Hepatocyte (in vitro differentiated cells): ENCODE data around the gene NEDD4L. TPM values are rescaled to one million over a fixed set of nuclear protein-coding genes. Genes with fewer than 3 reads are reported as not detected.

ENCODE experiments used
- DNase-seq: peaks from one replicate; pipeline ENCODE4 v3.0.0-alpha.2; 2016; ENCODE audit warnings: low spot score
- H2AFZ ChIP-seq: fragments of 200-600 bp; sonication (generic); 2 replicates; pipeline ENCODE4 v1.6.0; 2016; ENCODE audit warnings: antibody characterized with exemption, mild to moderate bottlenecking
- H3K27ac ChIP-seq: fragments of 200-600 bp; sonication (generic); 2 replicates; pipeline ENCODE4 v1.5.1; 2016; ENCODE audit warnings: mild to moderate bottlenecking
- H3K27me3 ChIP-seq: fragments of 200-600 bp; sonication (generic); 2 replicates; pipeline ENCODE4 v1.6.1; 2016
- H3K36me3 ChIP-seq: fragments of 200-600 bp; sonication (generic); replicated peaks from 2 replicates; pipeline ENCODE4 v1.5.1; 2016; ENCODE audit warnings: low read depth; ENCODE audit not compliant: insufficient read depth
- H3K4me1 ChIP-seq: fragments of 200-600 bp; sonication (generic); 2 replicates; pipeline ENCODE4 v1.5.1; 2016; ENCODE audit warnings: mild to moderate bottlenecking, moderate library complexity; ENCODE audit not compliant: insufficient read depth
- H3K4me2 ChIP-seq: fragments of 200-600 bp; sonication (generic); 2 replicates; pipeline ENCODE4 v1.6.0; 2016
- H3K4me3 ChIP-seq: fragments of 200-600 bp; sonication (generic); 2 replicates; pipeline ENCODE4 v1.5.1; 2016; ENCODE audit warnings: mild to moderate bottlenecking
- H3K79me2 ChIP-seq: fragments of 200-600 bp; sonication (generic); 2 replicates; pipeline ENCODE4 v1.6.0; 2017; ENCODE audit warnings: mild to moderate bottlenecking
- H3K9me2 ChIP-seq: fragments of 200-600 bp; sonication (generic); replicated peaks from 2 replicates; pipeline ENCODE4 v1.6.0; 2017; ENCODE audit warnings: mild to moderate bottlenecking; ENCODE audit not compliant: insufficient read depth
- H3K9me3 ChIP-seq: fragments of 200-600 bp; sonication (generic); 2 replicates; pipeline ENCODE4 v1.5.1; 2016; ENCODE audit warnings: low read depth, mild to moderate bottlenecking
- H4K20me1 ChIP-seq: fragments of 200-600 bp; sonication (generic); 2 replicates; pipeline ENCODE4 v1.6.0; 2016; ENCODE audit warnings: mild to moderate bottlenecking; ENCODE audit not compliant: insufficient read depth, poor library complexity, severe bottlenecking
- EZH2 ChIP-seq: fragments of 200-600 bp; sonication (generic); IDR thresholded peaks from 2 replicates; pipeline ENCODE4 v1.6.1; 2016; ENCODE audit warnings: antibody characterized with exemption, mild to moderate bottlenecking, borderline replicate concordance
- EZH2phosphoT487 ChIP-seq: fragments of 200-600 bp; sonication (generic); IDR thresholded peaks from one replicate; pipeline ENCODE4 v1.6.1; 2018; ENCODE audit warnings: antibody characterized with exemption, mild to moderate bottlenecking, low read depth, moderate library complexity; ENCODE audit not compliant: unreplicated experiment, severe bottlenecking
- WGBS: methylation state at CpG from one replicate; pipeline ENCODE4 v1.1.6; 2016; ENCODE audit warnings: low lambda C conversion rate; ENCODE audit errors: missing lambda C conversion rate; 5-methylcytosine and 5-hydroxymethylcytosine counted together
- polyA plus RNA-seq: library from polyadenylated mRNA; unstranded; fragments of >200 nt; fragmentation: Nextera tagmentation; extraction: Ambion mirVana; gene quantifications from 2 replicates; pipeline ENCODE4 v1.2.1, GENCODE V29; 2016
- total RNA-seq: library from RNA; depleted of rRNA; stranded (reverse); fragments of >200 nt; gene quantifications from 2 replicates; pipeline ENCODE4 v1.2.3, GENCODE V29; 2014
- TF ChIP-seq, protein P1 (sequence below): fragments of 200-600 bp; sonication (generic); IDR thresholded peaks from 2 replicates; pipeline ENCODE4 v1.5.1; 2016; ENCODE audit warnings: antibody characterized with exemption, mild to moderate bottlenecking; ENCODE audit not compliant: poor library complexity

NEDD4L gene
- total and polyA plus RNA-seq, 2 experiments from 2014 or later, result 104 to 140 TPM

DNA sequence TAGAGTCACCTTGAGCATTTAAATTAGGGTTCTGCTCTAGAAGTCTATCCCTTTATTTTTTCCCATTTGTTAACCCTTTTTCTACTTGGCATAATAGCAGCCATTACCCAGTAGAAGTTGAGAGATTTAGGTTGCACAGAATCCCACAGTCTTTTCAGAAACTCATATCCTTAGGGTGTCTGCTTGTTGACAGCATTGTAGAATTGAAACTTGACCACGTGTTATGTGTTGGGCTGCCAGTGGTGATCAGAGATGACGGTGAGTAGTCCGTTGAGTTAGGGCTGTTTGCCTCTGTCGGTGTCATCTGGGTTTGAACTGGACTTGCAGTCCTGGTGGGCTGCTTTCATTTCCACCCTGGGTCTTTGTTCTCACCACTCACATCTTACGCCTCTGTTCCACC, 114.4 kb downstream of the NEDD4L start:
- Histone ChIP-seq H4K20me1 (no peaks in the 10 kb centered on the region), H3K4me3 (no peak overlapping the region), H3K9me3 (no peaks in the 10 kb centered on the region), H3K4me2 (no peak overlapping the region), H3K9me2 (no peaks in the 10 kb centered on the region), H3K27ac (peak overlapping the region; percentile 69), H3K27me3 (no peaks in the 10 kb centered on the region), H3K36me3 (no peaks in the 10 kb centered on the region), H3K79me2 (peaks cover 83% of the 10 kb centered on the region), H3K4me1 (peaks cover 14% of the 10 kb centered on the region), H2AFZ (no peak overlapping the region)
- DNase-seq, result no peak
- WGBS, result 90% methylated on average over 5 of the region's 5 CpGs
- no peak for TF ChIP-seq EZH2
- no peak for TF ChIP-seq EZH2phosphoT487
- TF ChIP-seq, protein P1, sequence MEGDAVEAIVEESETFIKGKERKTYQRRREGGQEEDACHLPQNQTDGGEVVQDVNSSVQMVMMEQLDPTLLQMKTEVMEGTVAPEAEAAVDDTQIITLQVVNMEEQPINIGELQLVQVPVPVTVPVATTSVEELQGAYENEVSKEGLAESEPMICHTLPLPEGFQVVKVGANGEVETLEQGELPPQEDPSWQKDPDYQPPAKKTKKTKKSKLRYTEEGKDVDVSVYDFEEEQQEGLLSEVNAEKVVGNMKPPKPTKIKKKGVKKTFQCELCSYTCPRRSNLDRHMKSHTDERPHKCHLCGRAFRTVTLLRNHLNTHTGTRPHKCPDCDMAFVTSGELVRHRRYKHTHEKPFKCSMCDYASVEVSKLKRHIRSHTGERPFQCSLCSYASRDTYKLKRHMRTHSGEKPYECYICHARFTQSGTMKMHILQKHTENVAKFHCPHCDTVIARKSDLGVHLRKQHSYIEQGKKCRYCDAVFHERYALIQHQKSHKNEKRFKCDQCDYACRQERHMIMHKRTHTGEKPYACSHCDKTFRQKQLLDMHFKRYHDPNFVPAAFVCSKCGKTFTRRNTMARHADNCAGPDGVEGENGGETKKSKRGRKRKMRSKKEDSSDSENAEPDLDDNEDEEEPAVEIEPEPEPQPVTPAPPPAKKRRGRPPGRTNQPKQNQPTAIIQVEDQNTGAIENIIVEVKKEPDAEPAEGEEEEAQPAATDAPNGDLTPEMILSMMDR, result no peak

DNA sequence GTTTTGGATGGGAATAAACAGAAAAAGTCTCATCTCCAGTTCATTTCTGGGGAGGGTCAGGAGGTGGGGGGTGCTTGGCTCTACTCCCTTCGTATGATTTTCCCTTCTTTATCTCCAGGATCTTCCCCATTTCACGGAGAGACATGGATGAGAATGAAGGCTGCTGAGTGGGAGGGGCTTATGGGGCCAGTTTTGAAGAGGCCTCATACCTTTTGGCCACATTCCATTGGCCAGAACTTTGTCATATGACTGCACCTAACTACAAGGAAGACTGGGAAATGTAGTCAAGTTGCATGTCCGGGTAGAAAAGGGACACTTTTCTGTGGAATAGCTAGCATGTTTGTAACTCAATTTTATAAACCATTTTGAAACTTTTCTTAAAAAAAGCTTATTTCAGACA, 117.6 kb downstream of the NEDD4L start:
- H3K27ac ChIP-seq, result peak overlapping the region; percentile 76
- no peak overlapping the region for H3K4me3 ChIP-seq
- no peak for DNase-seq
- peak overlapping the region; percentile 19 for H3K4me2 ChIP-seq
- H3K36me3 ChIP-seq, result no peaks in the 10 kb centered on the region
- no peak overlapping the region for H2AFZ ChIP-seq
- 53% methylated on average over 3 of the region's 3 CpGs for WGBS
- no peaks in the 10 kb centered on the region for H3K9me2 ChIP-seq
- H3K4me1 ChIP-seq, result peaks cover 14% of the 10 kb centered on the region
- TF ChIP-seq, protein P1, result no peak
- no peak for TF ChIP-seq EZH2phosphoT487
- no peak for TF ChIP-seq EZH2
- peaks cover 78% of the 10 kb centered on the region for H3K79me2 ChIP-seq
- no peaks in the 10 kb centered on the region for H4K20me1 ChIP-seq
- no peaks in the 10 kb centered on the region for H3K27me3 ChIP-seq
- no peaks in the 10 kb centered on the region for H3K9me3 ChIP-seq

DNA sequence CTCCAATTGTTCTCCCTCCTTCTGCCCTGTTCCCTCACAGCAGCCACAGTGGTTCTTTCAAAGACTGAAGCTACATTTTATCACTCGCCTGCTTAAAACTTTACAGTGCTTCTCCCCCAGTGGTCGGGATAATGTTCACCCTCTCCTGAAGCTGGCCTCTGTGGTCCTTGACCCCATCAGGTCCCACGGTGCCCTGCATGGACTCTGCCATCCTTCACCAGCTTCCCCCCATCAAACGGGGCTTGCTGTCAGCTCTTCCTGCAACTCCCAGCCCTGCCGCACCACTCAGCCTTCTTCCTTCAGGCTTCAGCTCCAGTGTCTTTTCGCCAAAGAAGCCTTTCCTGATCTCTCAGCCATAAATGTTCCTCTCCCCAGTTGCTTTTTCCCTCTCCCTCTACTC, 118.1 kb downstream of the NEDD4L start:
- Histone ChIP-seq H3K9me3 (no peaks in the 10 kb centered on the region), H3K27ac (peak overlapping the region; percentile 76), H3K36me3 (no peaks in the 10 kb centered on the region), H3K4me2 (no peak overlapping the region), H3K79me2 (peaks cover 76% of the 10 kb centered on the region), H3K27me3 (no peaks in the 10 kb centered on the region), H3K9me2 (no peaks in the 10 kb centered on the region), H2AFZ (no peak overlapping the region), H3K4me3 (no peak overlapping the region), H4K20me1 (no peaks in the 10 kb centered on the region), H3K4me1 (peaks cover 14% of the 10 kb centered on the region)
- DNase-seq, result no peak
- TF ChIP-seq, protein P1, result no peak
- TF ChIP-seq EZH2phosphoT487 (no peak), EZH2 (no peak)
- WGBS, result 92% methylated on average over 6 of the region's 6 CpGs

DNA sequence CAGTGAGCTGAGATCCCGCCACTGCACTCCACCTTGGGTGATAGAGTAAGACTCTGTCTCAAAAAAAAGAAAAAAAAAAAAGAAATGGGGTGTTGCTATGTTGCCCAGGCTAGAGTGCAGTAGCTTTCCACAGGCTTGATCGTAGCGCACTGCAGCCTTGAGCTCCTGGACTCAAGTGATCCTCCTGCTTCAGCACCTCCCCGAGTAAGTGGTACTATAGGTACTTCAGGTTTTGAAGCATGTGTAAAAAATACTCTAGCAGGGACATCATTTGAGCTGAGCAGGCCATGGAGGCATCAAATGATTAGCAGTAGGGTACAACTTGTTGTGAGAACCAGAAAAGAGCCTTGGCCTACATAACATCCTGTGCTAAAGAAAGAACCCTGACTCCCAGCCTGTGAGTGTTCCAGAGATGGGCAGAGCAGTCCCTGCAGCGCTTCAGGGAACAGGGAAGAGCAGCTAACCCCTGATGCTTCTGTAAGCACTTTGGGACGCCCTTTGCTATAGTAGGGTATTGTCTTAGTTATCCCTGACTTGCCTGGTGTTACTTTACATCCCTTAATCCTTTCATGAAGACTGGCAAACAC, 119.1 kb downstream of the NEDD4L start:
- peaks cover 8% of the 10 kb centered on the region for H3K4me1 ChIP-seq
- H3K36me3 ChIP-seq, result no peaks in the 10 kb centered on the region
- H3K4me2 ChIP-seq, result no peak overlapping the region
- H2AFZ ChIP-seq, result no peak overlapping the region
- WGBS, result 92% methylated on average over 6 of the region's 6 CpGs
- no peaks in the 10 kb centered on the region for H4K20me1 ChIP-seq
- H3K27me3 ChIP-seq, result no peaks in the 10 kb centered on the region
- no peak overlapping the region for H3K4me3 ChIP-seq
- H3K79me2 ChIP-seq, result peaks cover 73% of the 10 kb centered on the region
- no peaks in the 10 kb centered on the region for H3K9me3 ChIP-seq
- no peak overlapping the region for H3K27ac ChIP-seq
- no peaks in the 10 kb centered on the region for H3K9me2 ChIP-seq
- TF ChIP-seq EZH2phosphoT487 (no peak), EZH2 (no peak)
- TF ChIP-seq, protein P1, result no peak
- no peak for DNase-seq
